BE2C (cell line): ENCODE results near the gene SPATA3.
"Not testable (repeated sequence)": the region's sequence is repeated elsewhere in the genome, so short reads cannot be mapped to it uniquely, and the experiment has no call there.

Experiments used
- DNase-seq: peaks from one replicate; pipeline ENCODE4 v3.0.0-alpha.2; 2020
- H3K27me3 ChIP-seq: fragments of 250-450 bp; sonication (Bioruptor Pico); 2 replicates; pipeline ENCODE4 v1.5.1; 2020; ENCODE audit warnings: mild to moderate bottlenecking
- H3K36me3 ChIP-seq: fragments of 250-450 bp; sonication (Bioruptor Pico); 2 replicates; pipeline ENCODE4 v1.5.1; 2020; ENCODE audit warnings: mild to moderate bottlenecking
- H3K4me1 ChIP-seq: fragments of 250-450 bp; sonication (Bioruptor Pico); 2 replicates; pipeline ENCODE4 v1.5.1; 2020
- H3K4me3 ChIP-seq: 2 replicates; pipeline ENCODE4 v1.5.1; 2011; ENCODE audit warnings: low read depth, low read length
- H3K9me3 ChIP-seq: fragments of 250-450 bp; sonication (Bioruptor Pico); 2 replicates; pipeline ENCODE4 v1.5.1; 2020
- CTCF ChIP-seq: IDR thresholded peaks from 2 replicates; pipeline ENCODE4 v1.5.1; 2012; ENCODE audit warnings: mild to moderate bottlenecking, low read depth, low read length

SPATA3 gene

GRCh38 chr2:231003186-231003585 is 7.3 kb downstream of the SPATA3 start:
- DNase-seq = no peak
- Histone ChIP-seq H3K4me3 (no peak overlapping the region), H3K27me3 (peaks cover 26% of the 10 kb centered on the region), H3K36me3 (no peaks in the 10 kb centered on the region), H3K4me1 (no peaks in the 10 kb centered on the region), H3K9me3 (no peaks in the 10 kb centered on the region)
- TF ChIP-seq CTCF = no peak

- H3K4me1 ChIP-seq, DNase-seq, H3K9me3 ChIP-seq, H3K36me3 ChIP-seq, H3K4me3 ChIP-seq: not testable (repeated sequence)
- H3K27me3 ChIP-seq = peaks cover 18% of the 10 kb centered on the region
These were observed 9.0 kb downstream of the SPATA3 start for GRCh38 chr2:231004930-231005329.

- Histone ChIP-seq H3K36me3 (no peaks in the 10 kb centered on the region), H3K27me3 (0 out of 2 replicates have a peak, but pooled peaks cover 3% of the 10 kb centered on the region), H3K4me3 (no peak overlapping the region), H3K4me1 (no peaks in the 10 kb centered on the region), H3K9me3 (no peaks in the 10 kb centered on the region)
- DNase-seq = no peak
- no peak for TF ChIP-seq CTCF
These were observed 11.6 kb downstream of the SPATA3 start for GRCh38 chr2:231007286-231008098.

GRCh38 chr2:231008131-231008530 is 12.2 kb downstream of the SPATA3 start:
- Histone ChIP-seq H3K36me3 (no peaks in the 10 kb centered on the region), H3K4me3 (no peak overlapping the region), H3K9me3 (no peaks in the 10 kb centered on the region), H3K27me3 (no peaks in the 10 kb centered on the region), H3K4me1 (no peaks in the 10 kb centered on the region)
- DNase-seq = no peak
- TF ChIP-seq CTCF = no peak

GRCh38 chr2:231009236-231009919 is 13.5 kb downstream of the SPATA3 start:
- Histone ChIP-seq H3K4me1 (no peaks in the 10 kb centered on the region), H3K27me3 (no peaks in the 10 kb centered on the region), H3K4me3 (no peak overlapping the region), H3K36me3 (no peaks in the 10 kb centered on the region), H3K9me3 (no peaks in the 10 kb centered on the region)
- no peak for TF ChIP-seq CTCF
- DNase-seq = peak; percentile 29

- Histone ChIP-seq H3K9me3 (no peaks in the 10 kb centered on the region), H3K36me3 (no peaks in the 10 kb centered on the region), H3K4me1 (no peaks in the 10 kb centered on the region), H3K4me3 (no peak overlapping the region), H3K27me3 (no peaks in the 10 kb centered on the region)
- TF ChIP-seq CTCF = no peak
- no peak for DNase-seq
These were observed 14.3 kb downstream of the SPATA3 start for GRCh38 chr2:231010201-231010730.
